ENCODE results near the gene CELA3A. TPM values are rescaled to one million over a fixed set of nuclear protein-coding genes. Genes with fewer than 3 reads are reported as not detected.

Gene CELA3A
- total and polyA plus RNA-seq, 2 of the 13 experiments (the other 11 are each of a cell fraction or from before 2014, with no cell fraction given) = 0.09 TPM; not detected in 1

GRCh38 chr1:22024485-22025367 lies 23.3 kb downstream of the CELA3A start (continued):
- no peak for TF ChIP-seq SP1 (IDR thresholded peaks at IDR 0.05)
- TF ChIP-seq SP1 (CRISPR knock-in tag; IDR thresholded peaks at IDR 0.05) = no peak
- no peak for TF ChIP-seq HDAC1 (CRISPR knock-in tag; IDR thresholded peaks at IDR 0.05)
- TF ChIP-seq HNF4A (CRISPR knock-in tag; IDR thresholded peaks at IDR 0.05) = no peak
- TF ChIP-seq, protein P1, sequence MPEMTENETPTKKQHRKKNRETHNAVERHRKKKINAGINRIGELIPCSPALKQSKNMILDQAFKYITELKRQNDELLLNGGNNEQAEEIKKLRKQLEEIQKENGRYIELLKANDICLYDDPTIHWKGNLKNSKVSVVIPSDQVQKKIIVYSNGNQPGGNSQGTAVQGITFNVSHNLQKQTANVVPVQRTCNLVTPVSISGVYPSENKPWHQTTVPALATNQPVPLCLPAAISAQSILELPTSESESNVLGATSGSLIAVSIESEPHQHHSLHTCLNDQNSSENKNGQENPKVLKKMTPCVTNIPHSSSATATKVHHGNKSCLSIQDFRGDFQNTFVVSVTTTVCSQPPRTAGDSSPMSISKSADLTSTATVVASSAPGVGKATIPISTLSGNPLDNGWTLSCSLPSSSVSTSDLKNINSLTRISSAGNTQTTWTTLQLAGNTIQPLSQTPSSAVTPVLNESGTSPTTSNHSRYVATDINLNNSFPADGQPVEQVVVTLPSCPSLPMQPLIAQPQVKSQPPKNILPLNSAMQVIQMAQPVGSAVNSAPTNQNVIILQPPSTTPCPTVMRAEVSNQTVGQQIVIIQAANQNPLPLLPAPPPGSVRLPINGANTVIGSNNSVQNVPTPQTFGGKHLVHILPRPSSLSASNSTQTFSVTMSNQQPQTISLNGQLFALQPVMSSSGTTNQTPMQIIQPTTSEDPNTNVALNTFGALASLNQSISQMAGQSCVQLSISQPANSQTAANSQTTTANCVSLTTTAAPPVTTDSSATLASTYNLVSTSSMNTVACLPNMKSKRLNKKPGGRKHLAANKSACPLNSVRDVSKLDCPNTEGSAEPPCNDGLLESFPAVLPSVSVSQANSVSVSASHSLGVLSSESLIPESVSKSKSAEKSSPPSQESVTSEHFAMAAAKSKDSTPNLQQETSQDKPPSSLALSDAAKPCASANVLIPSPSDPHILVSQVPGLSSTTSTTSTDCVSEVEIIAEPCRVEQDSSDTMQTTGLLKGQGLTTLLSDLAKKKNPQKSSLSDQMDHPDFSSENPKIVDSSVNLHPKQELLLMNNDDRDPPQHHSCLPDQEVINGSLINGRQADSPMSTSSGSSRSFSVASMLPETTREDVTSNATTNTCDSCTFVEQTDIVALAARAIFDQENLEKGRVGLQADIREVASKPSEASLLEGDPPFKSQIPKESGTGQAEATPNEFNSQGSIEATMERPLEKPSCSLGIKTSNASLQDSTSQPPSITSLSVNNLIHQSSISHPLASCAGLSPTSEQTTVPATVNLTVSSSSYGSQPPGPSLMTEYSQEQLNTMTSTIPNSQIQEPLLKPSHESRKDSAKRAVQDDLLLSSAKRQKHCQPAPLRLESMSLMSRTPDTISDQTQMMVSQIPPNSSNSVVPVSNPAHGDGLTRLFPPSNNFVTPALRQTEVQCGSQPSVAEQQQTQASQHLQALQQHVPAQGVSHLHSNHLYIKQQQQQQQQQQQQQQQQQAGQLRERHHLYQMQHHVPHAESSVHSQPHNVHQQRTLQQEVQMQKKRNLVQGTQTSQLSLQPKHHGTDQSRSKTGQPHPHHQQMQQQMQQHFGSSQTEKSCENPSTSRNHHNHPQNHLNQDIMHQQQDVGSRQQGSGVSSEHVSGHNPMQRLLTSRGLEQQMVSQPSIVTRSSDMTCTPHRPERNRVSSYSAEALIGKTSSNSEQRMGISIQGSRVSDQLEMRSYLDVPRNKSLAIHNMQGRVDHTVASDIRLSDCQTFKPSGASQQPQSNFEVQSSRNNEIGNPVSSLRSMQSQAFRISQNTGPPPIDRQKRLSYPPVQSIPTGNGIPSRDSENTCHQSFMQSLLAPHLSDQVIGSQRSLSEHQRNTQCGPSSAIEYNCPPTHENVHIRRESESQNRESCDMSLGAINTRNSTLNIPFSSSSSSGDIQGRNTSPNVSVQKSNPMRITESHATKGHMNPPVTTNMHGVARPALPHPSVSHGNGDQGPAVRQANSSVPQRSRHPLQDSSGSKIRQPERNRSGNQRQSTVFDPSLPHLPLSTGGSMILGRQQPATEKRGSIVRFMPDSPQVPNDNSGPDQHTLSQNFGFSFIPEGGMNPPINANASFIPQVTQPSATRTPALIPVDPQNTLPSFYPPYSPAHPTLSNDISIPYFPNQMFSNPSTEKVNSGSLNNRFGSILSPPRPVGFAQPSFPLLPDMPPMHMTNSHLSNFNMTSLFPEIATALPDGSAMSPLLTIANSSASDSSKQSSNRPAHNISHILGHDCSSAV (CRISPR knock-in tag; IDR thresholded peaks at IDR 0.05; ENCODE audit: borderline replicate concordance) = no peak
- no peak for TF ChIP-seq NPAS2 (CRISPR knock-in tag; IDR thresholded peaks at IDR 0.05; ENCODE audit: borderline replicate concordance)
- no peak for TF ChIP-seq CEBPZ (IDR thresholded peaks at IDR 0.05; ENCODE audit: low read length)
- no peak for TF ChIP-seq NR1H2 (CRISPR knock-in tag; IDR thresholded peaks at IDR 0.05; ENCODE audit: borderline replicate concordance, low read depth)
- no peak for TF ChIP-seq ZNF530 (CRISPR knock-in tag; IDR thresholded peaks at IDR 0.05; ENCODE audit: low read depth)
- TF ChIP-seq ZBTB33 (CRISPR knock-in tag; IDR thresholded peaks at IDR 0.05) = no peak
- no peak; the same call in 1 of the 2 replicates for TF ChIP-seq HOXA3 (CRISPR knock-in tag; IDR thresholded peaks at IDR 0.05)
- no peak for TF ChIP-seq ZSCAN12 (CRISPR knock-in tag; IDR thresholded peaks at IDR 0.05)
